ENCODE data around the gene RBM39.

DNA sequence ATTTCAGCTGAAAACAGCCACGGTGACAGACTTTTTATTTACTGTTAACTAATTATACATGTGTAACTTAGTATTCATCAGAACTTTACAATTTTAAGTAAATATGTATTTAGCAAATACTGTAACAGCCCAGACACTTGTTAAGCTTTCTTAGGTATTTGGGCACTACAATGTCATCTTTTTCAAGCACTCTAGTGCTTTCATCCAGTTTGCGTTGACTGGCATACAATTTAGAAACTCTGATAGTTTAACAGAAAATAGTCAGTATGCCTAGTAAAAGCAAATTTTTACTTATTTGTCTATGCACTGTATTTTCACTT, 10.6 kb downstream of the RBM39 start:
- no peak for TF ChIP-seq CTCF (IDR thresholded peaks at IDR 0.05)
- no peak for TF ChIP-seq TCF7L2 (IDR thresholded peaks at IDR 0.05; ENCODE audit: low read depth, low read length)
- TF ChIP-seq, protein P1, sequence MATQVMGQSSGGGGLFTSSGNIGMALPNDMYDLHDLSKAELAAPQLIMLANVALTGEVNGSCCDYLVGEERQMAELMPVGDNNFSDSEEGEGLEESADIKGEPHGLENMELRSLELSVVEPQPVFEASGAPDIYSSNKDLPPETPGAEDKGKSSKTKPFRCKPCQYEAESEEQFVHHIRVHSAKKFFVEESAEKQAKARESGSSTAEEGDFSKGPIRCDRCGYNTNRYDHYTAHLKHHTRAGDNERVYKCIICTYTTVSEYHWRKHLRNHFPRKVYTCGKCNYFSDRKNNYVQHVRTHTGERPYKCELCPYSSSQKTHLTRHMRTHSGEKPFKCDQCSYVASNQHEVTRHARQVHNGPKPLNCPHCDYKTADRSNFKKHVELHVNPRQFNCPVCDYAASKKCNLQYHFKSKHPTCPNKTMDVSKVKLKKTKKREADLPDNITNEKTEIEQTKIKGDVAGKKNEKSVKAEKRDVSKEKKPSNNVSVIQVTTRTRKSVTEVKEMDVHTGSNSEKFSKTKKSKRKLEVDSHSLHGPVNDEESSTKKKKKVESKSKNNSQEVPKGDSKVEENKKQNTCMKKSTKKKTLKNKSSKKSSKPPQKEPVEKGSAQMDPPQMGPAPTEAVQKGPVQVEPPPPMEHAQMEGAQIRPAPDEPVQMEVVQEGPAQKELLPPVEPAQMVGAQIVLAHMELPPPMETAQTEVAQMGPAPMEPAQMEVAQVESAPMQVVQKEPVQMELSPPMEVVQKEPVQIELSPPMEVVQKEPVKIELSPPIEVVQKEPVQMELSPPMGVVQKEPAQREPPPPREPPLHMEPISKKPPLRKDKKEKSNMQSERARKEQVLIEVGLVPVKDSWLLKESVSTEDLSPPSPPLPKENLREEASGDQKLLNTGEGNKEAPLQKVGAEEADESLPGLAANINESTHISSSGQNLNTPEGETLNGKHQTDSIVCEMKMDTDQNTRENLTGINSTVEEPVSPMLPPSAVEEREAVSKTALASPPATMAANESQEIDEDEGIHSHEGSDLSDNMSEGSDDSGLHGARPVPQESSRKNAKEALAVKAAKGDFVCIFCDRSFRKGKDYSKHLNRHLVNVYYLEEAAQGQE (IDR thresholded peaks at IDR 0.05; ENCODE audit: insufficient read depth in 1 of 2, low read depth in 2 of 2, low read length in 1 of 2), result no peak

Measured in Panc1 (cell line).